CD4-positive, alpha-beta memory T cell (primary cell): ENCODE data around the gene FAM209B. TPM values are rescaled to one million over a fixed set of nuclear protein-coding genes. Genes with fewer than 3 reads are reported as not detected.
A peak's percentile ranks its signal among the peaks of the same experiment; 100 is the strongest.
"Not testable (repeated sequence)": the region's sequence is repeated elsewhere in the genome, so short reads cannot be mapped to it uniquely, and the experiment has no call there.

ENCODE experiments used
- CTCF ChIA-PET: fragments of 350-600 bp; sonication (Branson Sonifier 250); formaldehyde crosslinking; loops from one replicate; lab custom pipeline; 2021; ENCODE audit warnings: inconsistent platforms; ENCODE audit not compliant: partially characterized antibody; lab: Charles Lee
- POLR2A ChIA-PET: fragments of 350-600 bp; sonication (Branson Sonifier 250); formaldehyde crosslinking; loops from one replicate; lab custom pipeline; 2021; ENCODE audit not compliant: partially characterized antibody; lab: Charles Lee
- DNase-seq, 5 donors: peaks; one replicate each; pipeline versions ENCODE4 v3.0.0 to v3.0.0-alpha.2; 2020 to 2022; ENCODE audit warnings: mixed read lengths in 1 of 5
- H3K27ac ChIP-seq: one replicate; pipeline ENCODE4 v1.7.0; 2013; ENCODE audit warnings: low read depth, low read length
- H3K27me3 ChIP-seq: 2 replicates; pipeline ENCODE4 v1.7.0; 2013; ENCODE audit warnings: mild to moderate bottlenecking, low read length, moderate library complexity; ENCODE audit not compliant: insufficient read depth
- H3K36me3 ChIP-seq: 2 replicates; pipeline ENCODE4 v1.7.0; 2013; ENCODE audit warnings: mild to moderate bottlenecking, low read length, moderate library complexity; ENCODE audit not compliant: insufficient read depth
- H3K4me1 ChIP-seq: 2 replicates; pipeline ENCODE4 v1.7.0; 2013; ENCODE audit warnings: mild to moderate bottlenecking, low read length, moderate library complexity; ENCODE audit not compliant: insufficient read depth
- H3K4me3 ChIP-seq, 2 donors: one replicate each; pipeline ENCODE4 v1.7.0; 2013; ENCODE audit warnings: low read length in 2 of 2, mild to moderate bottlenecking in 1 of 2
- H3K9me3 ChIP-seq, 2 donors: one replicate each; pipeline ENCODE4 v1.7.0; 2013; ENCODE audit warnings: low read length in 2 of 2, control low read depth in 1 of 2; ENCODE audit not compliant: control insufficient read depth in 1 of 2
- H3K27ac Mint-ChIP-seq, 7 donors: one replicate each; pipeline ENCODE4 v1.8.0; 2020 to 2021; ENCODE audit warnings: mixed read lengths in 7 of 7, mild to moderate bottlenecking in 6 of 7, inconsistent platforms in 3 of 7, moderate library complexity in 3 of 7
- H3K27me3 Mint-ChIP-seq, 2 donors: one replicate each; pipeline ENCODE4 v1.8.0; 2020 to 2021; ENCODE audit warnings: mixed read lengths in 2 of 2
- H3K36me3 Mint-ChIP-seq, 2 donors: one replicate each; pipeline ENCODE4 v1.8.0; 2020 to 2021; ENCODE audit warnings: mixed read lengths in 2 of 2, inconsistent platforms in 1 of 2, mild to moderate bottlenecking in 1 of 2
- H3K4me1 Mint-ChIP-seq, 4 donors: one replicate each; pipeline ENCODE4 v1.8.0; 2020 to 2021; ENCODE audit warnings: mixed read lengths in 4 of 4, mild to moderate bottlenecking in 1 of 4
- H3K4me3 Mint-ChIP-seq, 8 donors: one replicate each; pipeline ENCODE4 v1.8.0; 2020 to 2021; ENCODE audit warnings: mixed read lengths in 8 of 8, mild to moderate bottlenecking in 7 of 8, moderate library complexity in 6 of 8, inconsistent platforms in 3 of 8
- H3K9me3 Mint-ChIP-seq, 8 donors: one replicate each; pipeline ENCODE4 v1.8.0; 2020 to 2021; ENCODE audit warnings: mixed read lengths in 8 of 8, mild to moderate bottlenecking in 5 of 8, inconsistent platforms in 3 of 8, moderate library complexity in 1 of 8
- intact Hi-C: fragments of 100-400 bp; cut with micrococcal nuclease; formaldehyde crosslinking; loops from one replicate; pipeline ENCODE4 v1.15.1; 2023
- polyA plus RNA-seq, 2 donors: library from polyadenylated mRNA; unstranded; fragments of 300-500 nt; fragmentation: Illumina TruSeq; gene quantifications; one replicate each; pipeline ENCODE4 v1.2.3, GENCODE V29; 2021
- total RNA-seq, 2 experiments: library from RNA; stranded (reverse); gene quantifications; one replicate each; pipeline ENCODE4 v1.2.3, GENCODE V29; 2021

The FAM209B gene
- total and polyA plus RNA-seq, 4 experiments from 2014 or later = 0.32 to 2.2 (median 1.4) TPM

- Mint-ChIP-seq H3K27ac (no peak overlapping the region), H3K27me3 (no peaks in the 10 kb centered on the region), H3K36me3 (peaks cover 73 to 75% of the 10 kb centered on the region in 2 donors), H3K4me3 (no peak overlapping the region), H3K4me1 (peaks cover 3 to 23% (median 13%) of the 10 kb centered on the region in 4 donors), H3K9me3 (peaks cover 3 to 51% (median 27%) of the 10 kb centered on the region in 8 donors)
- intact Hi-C loops = no loop called here
- no peak for DNase-seq
- H3K4me1 ChIP-seq = peaks cover 18% of the 10 kb centered on the region
- no peak overlapping the region for H3K27ac ChIP-seq
- H3K27me3 ChIP-seq = no peaks in the 10 kb centered on the region
- peaks cover 0 to 14% of the 10 kb centered on the region in 2 donors for H3K9me3 ChIP-seq
- H3K4me3 ChIP-seq = no peak overlapping the region
- H3K36me3 ChIP-seq = peaks cover 38% of the 10 kb centered on the region
- ChIA-PET CTCF (no interaction called here), POLR2A (no interaction called here)
These were observed 14.2 kb upstream of the FAM209B start for GRCh38 chr20:56518721-56519398.

- POLR2A ChIA-PET = no interaction called here
- Histone ChIP-seq H3K36me3 (peaks cover 38% of the 10 kb centered on the region), H3K27me3 (no peaks in the 10 kb centered on the region), H3K4me1 (peaks cover 19% of the 10 kb centered on the region), H3K9me3 (peaks cover 0 to 14% of the 10 kb centered on the region in 2 donors), H3K27ac (no peak overlapping the region), H3K4me3 (no peak overlapping the region)
- Mint-ChIP-seq H3K9me3 (peaks cover 3 to 51% (median 27%) of the 10 kb centered on the region in 8 donors), H3K27me3 (no peaks in the 10 kb centered on the region), H3K27ac (no peak overlapping the region), H3K4me3 (no peak overlapping the region), H3K36me3 (peaks cover 69 to 70% of the 10 kb centered on the region in 2 donors), H3K4me1 (peaks cover 3 to 23% (median 13%) of the 10 kb centered on the region in 4 donors)
- CTCF ChIA-PET = no interaction called here
- intact Hi-C loops = no loop called here
- no peak for DNase-seq
These were observed 13.5 kb upstream of the FAM209B start for GRCh38 chr20:56519551-56519950.

GRCh38 chr20:56520180-56520579, 12.9 kb upstream of the FAM209B start:
- H3K36me3 ChIP-seq = peaks cover 38% of the 10 kb centered on the region
- CTCF ChIA-PET = no interaction called here
- H3K27ac Mint-ChIP-seq = peak overlapping the region in 1 of 7 donors; percentile 29
- peaks cover 19% of the 10 kb centered on the region for H3K4me1 ChIP-seq
- no peak for DNase-seq
- peaks cover 3 to 51% (median 27%) of the 10 kb centered on the region in 8 donors for H3K9me3 Mint-ChIP-seq
- H3K4me3 Mint-ChIP-seq = no peak overlapping the region
- POLR2A ChIA-PET = no interaction called here
- H3K36me3 Mint-ChIP-seq = peaks cover 63 to 67% of the 10 kb centered on the region in 2 donors
- no peaks in the 10 kb centered on the region for H3K27me3 Mint-ChIP-seq
- H3K4me1 Mint-ChIP-seq = peaks cover 3 to 23% (median 13%) of the 10 kb centered on the region in 4 donors
- no peak overlapping the region for H3K4me3 ChIP-seq
- H3K27me3 ChIP-seq = no peaks in the 10 kb centered on the region
- H3K27ac ChIP-seq = no peak overlapping the region
- peaks cover 0 to 14% of the 10 kb centered on the region in 2 donors for H3K9me3 ChIP-seq
- intact Hi-C loops = no loop called here

GRCh38 chr20:56520746-56521354, 12.2 kb upstream of the FAM209B start:
- H3K4me3 Mint-ChIP-seq, DNase-seq, H3K27me3 ChIP-seq, POLR2A ChIA-PET, CTCF ChIA-PET, H3K27ac ChIP-seq, intact Hi-C loops, H3K4me3 ChIP-seq, H3K27me3 Mint-ChIP-seq: not testable (repeated sequence)
- H3K4me1 Mint-ChIP-seq = peaks cover 3 to 23% (median 13%) of the 10 kb centered on the region in 4 donors
- H3K36me3 Mint-ChIP-seq = peaks cover 57 to 60% of the 10 kb centered on the region in 2 donors
- peaks cover 3 to 51% (median 27%) of the 10 kb centered on the region in 8 donors for H3K9me3 Mint-ChIP-seq
- peak overlapping the region in 3 of 7 donors; percentile 12 to 74 (median 31) for H3K27ac Mint-ChIP-seq
- peaks cover 19% of the 10 kb centered on the region for H3K4me1 ChIP-seq
- H3K36me3 ChIP-seq = peaks cover 38% of the 10 kb centered on the region
- peaks cover 0 to 14% of the 10 kb centered on the region in 2 donors for H3K9me3 ChIP-seq

GRCh38 chr20:56522311-56522710, 10.7 kb upstream of the FAM209B start:
- Histone ChIP-seq H3K36me3 (peaks cover 28% of the 10 kb centered on the region), H3K4me3 (no peak overlapping the region), H3K4me1 (peaks cover 19% of the 10 kb centered on the region), H3K9me3 (peaks cover 0 to 14% of the 10 kb centered on the region in 2 donors), H3K27ac (no peak overlapping the region), H3K27me3 (no peaks in the 10 kb centered on the region)
- Mint-ChIP-seq H3K36me3 (peaks cover 42 to 50% of the 10 kb centered on the region in 2 donors), H3K9me3 (peaks cover 3 to 51% (median 27%) of the 10 kb centered on the region in 8 donors), H3K27ac (peak overlapping the region in 3 of 7 donors; percentile 23 to 85 (median 31)), H3K4me1 (peaks cover 3 to 23% (median 13%) of the 10 kb centered on the region in 4 donors), H3K4me3 (peak overlapping the region in 1 of 8 donors; percentile 38), H3K27me3 (no peaks in the 10 kb centered on the region)
- no peak for DNase-seq
- intact Hi-C loops = no loop called here
- CTCF ChIA-PET = no interaction called here
- POLR2A ChIA-PET = interaction anchor here (1.3 kb wide), 1 partner anchor 130 kb away, joined by 5 read pairs; the partner anchor contains the start of genes AURKA and CSTF1

GRCh38 chr20:56524444-56524843, 8.6 kb upstream of the FAM209B start, which contains the start of gene FAM209A:
Gene FAM209A (plus strand): TSS chr20:56524744. CDS start chr20:56524809, 65 bp downstream.
- DNase-seq, H3K4me3 ChIP-seq, intact Hi-C loops, H3K27ac ChIP-seq, H3K36me3 ChIP-seq, CTCF ChIA-PET, H3K27me3 Mint-ChIP-seq, H3K27me3 ChIP-seq: not testable (repeated sequence)
- peaks cover 23 to 28% of the 10 kb centered on the region in 2 donors for H3K36me3 Mint-ChIP-seq
- H3K9me3 Mint-ChIP-seq = peaks cover 0 to 36% (median 19%) of the 10 kb centered on the region in 8 donors
- peaks cover 3 to 23% (median 13%) of the 10 kb centered on the region in 4 donors for H3K4me1 Mint-ChIP-seq
- peak within 1 kb of the TSS in 1 of 7 donors; percentile 3 for H3K27ac Mint-ChIP-seq
- H3K9me3 ChIP-seq = peaks cover 0 to 14% of the 10 kb centered on the region in 2 donors
- H3K4me3 Mint-ChIP-seq = peak within 1 kb of the TSS in 1 of 8 donors; percentile 42
- H3K4me1 ChIP-seq = peaks cover 19% of the 10 kb centered on the region
- POLR2A ChIA-PET = interaction anchor here (1.2 kb wide), 1 partner anchor 8 kb away, joined by 3 read pairs; no protein-coding TSS in a partner anchor

GRCh38 chr20:56527521-56527920, 5.5 kb upstream of the FAM209B start:
- no peak for DNase-seq
- H3K36me3 Mint-ChIP-seq = peaks cover 3 to 4% of the 10 kb centered on the region in 2 donors

More at GRCh38 chr20:56527521-56527920, 5.5 kb upstream of the FAM209B start:
- peaks cover 14% of the 10 kb centered on the region for H3K4me1 ChIP-seq
- Mint-ChIP-seq H3K27ac (no peak overlapping the region), H3K4me3 (no peak overlapping the region), H3K27me3 (no peaks in the 10 kb centered on the region), H3K9me3 (peaks cover 0 to 9% (median 0%) of the 10 kb centered on the region in 8 donors), H3K4me1 (peaks cover 3 to 13% (median 9%) of the 10 kb centered on the region in 4 donors)
- POLR2A ChIA-PET = no interaction called here
- no peak overlapping the region for H3K4me3 ChIP-seq
- no peaks in the 10 kb centered on the region for H3K9me3 ChIP-seq
- intact Hi-C loops = no loop called here
- CTCF ChIA-PET = no interaction called here
- no peaks in the 10 kb centered on the region for H3K27me3 ChIP-seq
- no peaks in the 10 kb centered on the region for H3K36me3 ChIP-seq
- no peak overlapping the region for H3K27ac ChIP-seq
